GM12878 (cell line): ENCODE results near the gene DCAF6. TPM values are rescaled to one million over a fixed set of nuclear protein-coding genes. Genes with fewer than 3 reads are reported as not detected.

Experiments used
- ATAC-seq: fragments of 200-7000 bp; cut with Tn5 transposase; 3 replicates; pipeline ENCODE4 v1.9.1; 2020; ENCODE audit warnings: mild to moderate bottlenecking, moderate library complexity
- BruUV-seq: library from RNA; stranded (reverse); fragments of 400-500 nt; replicated peaks from 2 replicates; lab custom pipeline; 2021; lab: Mats Ljungman, UMichigan
- CTCF ChIA-PET: fragments of 300-600 bp; sonication (Branson Sonifier 250); formaldehyde crosslinking; extraction: SDS; loops from one replicate; lab custom pipeline; 2021; ENCODE audit warnings: inconsistent platforms; lab: Yijun Ruan, JAX
- POLR2A ChIA-PET: fragments of 350-600 bp; formaldehyde crosslinking; extraction: SDS; loops from one replicate; lab custom pipeline; 2021; ENCODE audit warnings: inconsistent platforms; lab: Charles Lee
- RAD21 ChIA-PET: fragments of 300-600 bp; sonication (Branson Sonifier 250); formaldehyde crosslinking; loops from one replicate; lab custom pipeline; 2023; ENCODE audit warnings: antibody characterized with exemption; ENCODE audit not compliant: unreplicated experiment; lab: Charles Lee
- SMC1A ChIA-PET: fragments of 300-600 bp; sonication (Branson Sonifier 250); formaldehyde crosslinking; loops from one replicate; lab custom pipeline; 2023; ENCODE audit not compliant: unreplicated experiment, uncharacterized antibody; lab: Charles Lee
- DNase-seq: peaks from one replicate; pipeline ENCODE4 v3.0.0-alpha.2; 2011; ENCODE audit warnings: low read depth, low spot score
- FAIRE-seq: peaks from 3 replicates; lab custom pipeline; 2011; peaks lifted over from hg19 to GRCh38; lab: Jason Lieb, UNC
- H2AFZ ChIP-seq: 2 replicates; pipeline ENCODE4 v1.6.0; 2011; ENCODE audit warnings: low read depth, low read length, control low read depth; ENCODE audit not compliant: control insufficient read depth
- H3K27ac ChIP-seq: 2 replicates; pipeline ENCODE4 v1.5.1; 2011; ENCODE audit warnings: control low read depth; ENCODE audit not compliant: control insufficient read depth, insufficient read depth
- H3K27me3 ChIP-seq, 2 experiments: replicated peaks in 1 of 2; 2 replicates each; pipeline versions ENCODE4 v1.6.0 to v1.6.1; 2011; ENCODE audit warnings: low read length in 1 of 2; ENCODE audit not compliant: control insufficient read depth in 2 of 2, insufficient read depth in 2 of 2
- H3K36me3 ChIP-seq, 2 experiments: 2 replicates each; pipeline ENCODE4 v1.5.1; 2011; ENCODE audit warnings: low read length in 1 of 2; ENCODE audit not compliant: control insufficient read depth in 2 of 2, insufficient read depth in 2 of 2
- H3K4me1 ChIP-seq: 2 replicates; pipeline ENCODE4 v1.6.1; 2011; ENCODE audit warnings: mild to moderate bottlenecking, low read length, moderate library complexity, mixed read lengths; ENCODE audit not compliant: control insufficient read depth, insufficient read depth
- H3K4me2 ChIP-seq: 2 replicates; pipeline ENCODE4 v1.6.0; 2011; ENCODE audit warnings: control low read depth; ENCODE audit not compliant: control insufficient read depth, insufficient read depth
- H3K4me3 ChIP-seq: fragments of 200-600 bp; sonication (generic); 2 replicates; pipeline ENCODE4 v1.5.1; 2016
- H3K79me2 ChIP-seq: 2 replicates; pipeline ENCODE4 v1.6.0; 2011; ENCODE audit warnings: low read length; ENCODE audit not compliant: control insufficient read depth, insufficient read depth
- H3K9ac ChIP-seq: 2 replicates; pipeline ENCODE4 v1.8.0; 2011; ENCODE audit warnings: low read length, control low read depth, mixed read lengths; ENCODE audit not compliant: control insufficient read depth, insufficient read depth
- H3K9me3 ChIP-seq: replicated peaks from 3 replicates; pipeline ENCODE4 v1.5.1; 2011; ENCODE audit warnings: mild to moderate bottlenecking, low read length; ENCODE audit not compliant: control insufficient read depth, insufficient read depth
- H4K20me1 ChIP-seq: 2 replicates; pipeline ENCODE4 v1.6.0; 2011; ENCODE audit not compliant: control insufficient read depth, insufficient read depth
- CTCF ChIP-seq, 3 experiments: IDR thresholded peaks in 2 of 3; conservative IDR thresholded peaks in 1 of 3; 2 replicates each; pipeline ENCODE4 v1.5.1; 2011; ENCODE audit warnings: low read depth in 3 of 3, low read length in 3 of 3, mild to moderate bottlenecking in 3 of 3, control low read depth in 2 of 3, moderate library complexity in 2 of 3, inconsistent platforms in 1 of 3, mixed read lengths in 1 of 3; ENCODE audit not compliant: control insufficient read depth in 2 of 3, insufficient read depth in 1 of 3; ENCODE audit errors: extremely low read depth in 1 of 3
- HSF1 ChIP-seq: fragments of 150-350 bp; IDR thresholded peaks from 2 replicates; pipeline ENCODE4 v1.6.1; 2014; ENCODE audit warnings: mild to moderate bottlenecking, low read depth, low read length
- LARP7 ChIP-seq: fragments of 450-650 bp; IDR thresholded peaks from 2 replicates; pipeline ENCODE4 v1.6.1; 2017; ENCODE audit warnings: mild to moderate bottlenecking
- NFYB ChIP-seq: IDR thresholded peaks from 2 replicates; pipeline ENCODE4 v1.6.1; 2011; ENCODE audit warnings: low read depth, mild to moderate bottlenecking, low read length, improper control_type of control experiment, moderate library complexity; ENCODE audit not compliant: insufficient read depth
- RAD51 ChIP-seq: fragments of 450-650 bp; IDR thresholded peaks from 2 replicates; pipeline ENCODE4 v1.6.1; 2016; ENCODE audit warnings: moderate library complexity, mild to moderate bottlenecking, inconsistent platforms
- RELB ChIP-seq: fragments of 450-650 bp; IDR thresholded peaks from 2 replicates; pipeline ENCODE4 v1.6.1; 2017; ENCODE audit warnings: low read depth, mild to moderate bottlenecking, moderate library complexity
- RUNX3 ChIP-seq: IDR thresholded peaks from 2 replicates; pipeline ENCODE4 v1.6.1; 2012; ENCODE audit warnings: low read length, inconsistent platforms
- SIN3A ChIP-seq: IDR thresholded peaks from 2 replicates; pipeline ENCODE4 v1.6.1; 2012; ENCODE audit warnings: low read depth, low read length, improper control_type of control experiment
- SPI1 ChIP-seq: IDR thresholded peaks from 2 replicates; pipeline ENCODE4 v1.6.1; 2011; ENCODE audit warnings: low read depth, mild to moderate bottlenecking, low read length, moderate library complexity, borderline replicate concordance; ENCODE audit not compliant: insufficient read depth
- SREBF1 ChIP-seq: IDR thresholded peaks from 2 replicates; pipeline ENCODE4 v1.6.1; 2012; ENCODE audit warnings: mild to moderate bottlenecking, low read length
- ZBED1 ChIP-seq: IDR thresholded peaks from 2 replicates; pipeline ENCODE4 v1.6.1; 2016; ENCODE audit warnings: borderline replicate concordance
- WGBS: methylation state at CpG from one replicate; pipeline ENCODE4 v1.1.6; 2016; ENCODE audit warnings: low lambda C conversion rate; ENCODE audit not compliant: insufficient replicate concordance, insufficient coverage; ENCODE audit errors: missing lambda C conversion rate; 5-methylcytosine and 5-hydroxymethylcytosine counted together
- in situ Hi-C: fragments of 300-500 bp; cut with MboI; formaldehyde crosslinking; loops from 9 replicates; pipeline ENCODE4 v1.14.3; 2018; ENCODE audit warnings: mixed read lengths
- intact Hi-C: fragments of 100-400 bp; cut with micrococcal nuclease; formaldehyde crosslinking; loops from one replicate; pipeline ENCODE4 v1.14.2; 2022; ENCODE audit not compliant: unreplicated experiment
- polyA plus RNA-seq, 11 experiments: library from polyadenylated mRNA; depleted of rRNA in 4 of 11; unstranded in 6 of 11; stranded (reverse) in 5 of 11; fragments of >200 nt; fragmentation: Nextera tagmentation in 4 of 11; fragmentation: Illumina TruSeq in 1 of 11; extraction: Ambion mirVana in 4 of 11; extraction: Trizol in 1 of 11; gene quantifications; 1 replicate in 1 of 11; 2 replicates in 10 of 11; pipeline versions ENCODE4 v1.2.1 to v1.2.3, GENCODE V29; 2011 to 2016; ENCODE audit warnings: inconsistent platforms in 2 of 11, missing spikeins in 2 of 11, low read depth in 1 of 11
- total RNA-seq, 4 experiments: library from RNA; depleted of rRNA in 3 of 4; stranded (reverse); fragments of >200 nt in 3 of 4; fragmentation: Illumina TruSeq in 1 of 4; extraction: Trizol in 1 of 4; gene quantifications; 2 replicates each; pipeline versions ENCODE4 v1.2.1 to v1.2.3, GENCODE V29; 2013 to 2021
- TF ChIP-seq, protein P1 (sequence below): fragments of 450-650 bp; formaldehyde crosslinking; IDR thresholded peaks from 2 replicates; pipeline ENCODE4 v1.4.0; 2020; ENCODE audit warnings: mild to moderate bottlenecking, moderate library complexity

The DCAF6 gene
- total and polyA plus RNA-seq, 10 of the 15 experiments (the other 5 are each of a cell fraction or from before 2014, with no cell fraction given), result 11.4 to 62.7 (median 33.0) TPM

DNA sequence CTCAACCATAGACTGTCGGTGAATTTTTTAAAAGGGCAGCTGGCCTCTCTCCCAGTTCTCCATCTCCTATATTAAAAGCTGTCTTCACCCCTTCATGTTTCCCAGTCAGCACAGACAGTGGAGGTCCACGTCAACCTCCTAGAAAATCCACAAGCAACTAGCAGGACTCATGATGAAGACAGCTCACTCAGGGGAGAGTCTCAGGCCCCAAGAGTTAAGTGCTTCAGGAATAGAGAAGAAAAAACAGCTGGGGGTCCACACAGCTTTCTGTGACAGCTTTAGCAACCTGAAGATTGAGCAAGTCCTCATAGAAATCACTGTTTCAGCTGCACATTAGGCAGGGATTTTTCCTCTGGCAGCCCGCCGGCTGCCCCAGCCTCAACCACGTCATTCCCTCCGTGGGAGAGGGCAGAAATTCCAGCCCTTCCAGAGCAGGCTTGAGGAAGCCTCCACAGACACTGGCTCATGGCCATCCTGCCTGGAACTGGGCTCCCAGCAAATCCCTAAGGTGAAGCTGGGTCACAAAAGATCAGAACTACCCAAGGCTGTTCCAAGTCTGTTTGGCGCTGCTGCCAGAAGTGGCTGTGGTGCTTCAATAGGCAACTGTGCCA, 185.0 kb downstream of the DCAF6 start:
- H3K27ac ChIP-seq, result no peak overlapping the region
- no peak overlapping the region for H2AFZ ChIP-seq
- H3K4me3 ChIP-seq, result no peak overlapping the region
- peaks cover 0 to 3% of the 10 kb centered on the region in 2 experiments; a peak in 3 of 4 replicates for H3K27me3 ChIP-seq
- in situ Hi-C loops (no loop called here), intact Hi-C loops (no loop called here)
- no peak for TF ChIP-seq SPI1
- TF ChIP-seq RAD51, result no peak
- no peak for TF ChIP-seq NFYB
- TF ChIP-seq, protein P1, sequence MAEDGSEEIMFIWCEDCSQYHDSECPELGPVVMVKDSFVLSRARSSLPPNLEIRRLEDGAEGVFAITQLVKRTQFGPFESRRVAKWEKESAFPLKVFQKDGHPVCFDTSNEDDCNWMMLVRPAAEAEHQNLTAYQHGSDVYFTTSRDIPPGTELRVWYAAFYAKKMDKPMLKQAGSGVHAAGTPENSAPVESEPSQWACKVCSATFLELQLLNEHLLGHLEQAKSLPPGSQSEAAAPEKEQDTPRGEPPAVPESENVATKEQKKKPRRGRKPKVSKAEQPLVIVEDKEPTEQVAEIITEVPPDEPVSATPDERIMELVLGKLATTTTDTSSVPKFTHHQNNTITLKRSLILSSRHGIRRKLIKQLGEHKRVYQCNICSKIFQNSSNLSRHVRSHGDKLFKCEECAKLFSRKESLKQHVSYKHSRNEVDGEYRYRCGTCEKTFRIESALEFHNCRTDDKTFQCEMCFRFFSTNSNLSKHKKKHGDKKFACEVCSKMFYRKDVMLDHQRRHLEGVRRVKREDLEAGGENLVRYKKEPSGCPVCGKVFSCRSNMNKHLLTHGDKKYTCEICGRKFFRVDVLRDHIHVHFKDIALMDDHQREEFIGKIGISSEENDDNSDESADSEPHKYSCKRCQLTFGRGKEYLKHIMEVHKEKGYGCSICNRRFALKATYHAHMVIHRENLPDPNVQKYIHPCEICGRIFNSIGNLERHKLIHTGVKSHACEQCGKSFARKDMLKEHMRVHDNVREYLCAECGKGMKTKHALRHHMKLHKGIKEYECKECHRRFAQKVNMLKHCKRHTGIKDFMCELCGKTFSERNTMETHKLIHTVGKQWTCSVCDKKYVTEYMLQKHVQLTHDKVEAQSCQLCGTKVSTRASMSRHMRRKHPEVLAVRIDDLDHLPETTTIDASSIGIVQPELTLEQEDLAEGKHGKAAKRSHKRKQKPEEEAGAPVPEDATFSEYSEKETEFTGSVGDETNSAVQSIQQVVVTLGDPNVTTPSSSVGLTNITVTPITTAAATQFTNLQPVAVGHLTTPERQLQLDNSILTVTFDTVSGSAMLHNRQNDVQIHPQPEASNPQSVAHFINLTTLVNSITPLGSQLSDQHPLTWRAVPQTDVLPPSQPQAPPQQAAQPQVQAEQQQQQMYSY, result no peak
- TF ChIP-seq HSF1, result no peak
- no peak for TF ChIP-seq ZBED1
- TF ChIP-seq SIN3A, result no peak
- no peak for TF ChIP-seq LARP7
- TF ChIP-seq CTCF (IDR thresholded peaks at IDR 0.05 in 2 of 3, conservative IDR thresholded peaks at IDR 0.05 in 1 of 3; ENCODE audit: control insufficient read depth in 2 of 3, extremely low read depth in 1 of 3, insufficient read depth in 1 of 3, low read depth in 3 of 3, low read length in 3 of 3), result no peak
- TF ChIP-seq SREBF1, result no peak
- no peak for TF ChIP-seq RELB
- no peak for TF ChIP-seq RUNX3
- RAD21 ChIA-PET, result no interaction called here
- no peak overlapping the region for H3K4me2 ChIP-seq
- DNase-seq (no peak), FAIRE-seq (no peak), ATAC-seq (no peak)
- WGBS, result 55% methylated on average over 7 of the region's 7 CpGs
- POLR2A ChIA-PET, result no interaction called here
- CTCF ChIA-PET, result no interaction called here
- H3K9me3 ChIP-seq, result peaks cover 5% of the 10 kb centered on the region; the same call in 1 of the 3 replicates
- no peaks in the 10 kb centered on the region for H3K79me2 ChIP-seq
- no peak overlapping the region for H3K9ac ChIP-seq
- H4K20me1 ChIP-seq, result no peaks in the 10 kb centered on the region
- no peaks in the 10 kb centered on the region for H3K36me3 ChIP-seq
- H3K4me1 ChIP-seq, result no peaks in the 10 kb centered on the region
- SMC1A ChIA-PET, result interaction anchor here (0.6 to 0.7 kb wide), 2 partner anchors 60 to 627 kb away, joined by 3 read pairs; no protein-coding TSS in a partner anchor
- no TSS peak for BruUV-seq
